GM19328 (cell line): ENCODE data around the gene KRTAP22-2.

Source experiments
- ATAC-seq: cut with Tn5 transposase; IDR thresholded peaks from one replicate; pipeline ENCODE4 v1.9.1; 2021; ENCODE audit warnings: mild to moderate bottlenecking, moderate library complexity; ENCODE audit not compliant: unreplicated experiment

KRTAP22-2 gene

GRCh38 chr21:30590297-30590696 lies at the start of gene KRTAP22-2:
KRTAP22-2 (minus strand) TSS chr21:30590397.
- no peak for ATAC-seq

- ATAC-seq = no peak
Observed at GRCh38 chr21:30638686-30639085, 48.5 kb upstream of the KRTAP22-2 start.

GRCh38 chr21:30634906-30635305 lies 44.7 kb upstream of the KRTAP22-2 start, which contains the start of gene KRTAP20-2:
KRTAP20-2 (plus strand) TSS chr21:30635206; CDS start chr21:30635264, 58 bp downstream.
- no peak for ATAC-seq

GRCh38 chr21:30629200-30629599 lies 39.0 kb upstream of the KRTAP22-2 start:
- no peak for ATAC-seq

- no peak for ATAC-seq
Observed at GRCh38 chr21:30628109-30628508, 37.9 kb upstream of the KRTAP22-2 start.

- no peak for ATAC-seq
Observed at GRCh38 chr21:30625449-30626165, 35.4 kb upstream of the KRTAP22-2 start.

GRCh38 chr21:30623362-30623761 lies 33.2 kb upstream of the KRTAP22-2 start:
- ATAC-seq = no peak

GRCh38 chr21:30620522-30620921 lies 30.3 kb upstream of the KRTAP22-2 start, which contains the start of gene KRTAP20-4:
KRTAP20-4 (plus strand) TSS chr21:30620627.
- no peak for ATAC-seq

- no peak for ATAC-seq
Observed at GRCh38 chr21:30620080-30620479, 29.9 kb upstream of the KRTAP22-2 start.

GRCh38 chr21:30616125-30616524 lies 25.9 kb upstream of the KRTAP22-2 start, which contains the start of gene KRTAP20-1:
KRTAP20-1 (plus strand) TSS chr21:30616425; CDS start chr21:30616455, 30 bp downstream.
- no peak for ATAC-seq

GRCh38 chr21:30615199-30615598 lies 25.0 kb upstream of the KRTAP22-2 start:
- no peak for ATAC-seq

- ATAC-seq = no peak
Observed at GRCh38 chr21:30613836-30614235, 23.6 kb upstream of the KRTAP22-2 start, which contains the start of gene KRTAP6-1. KRTAP6-1 (minus strand) TSS chr21:30613930; CDS start chr21:30613904, 26 bp downstream.

GRCh38 chr21:30612132-30612531 lies 21.9 kb upstream of the KRTAP22-2 start:
- ATAC-seq = no peak

- no peak for ATAC-seq
Observed at GRCh38 chr21:30605968-30606367, 15.8 kb upstream of the KRTAP22-2 start.

GRCh38 chr21:30600787-30601186 lies 10.6 kb upstream of the KRTAP22-2 start, which contains the start of gene KRTAP22-1:
KRTAP22-1 (plus strand) TSS chr21:30601087.
- no peak for ATAC-seq

GRCh38 chr21:30598802-30599201 lies 8.6 kb upstream of the KRTAP22-2 start, which contains the start of gene KRTAP6-2:
KRTAP6-2 (minus strand) TSS chr21:30598902; CDS start chr21:30598874, 28 bp downstream.
- no peak for ATAC-seq

- no peak for ATAC-seq
Observed at GRCh38 chr21:30592140-30592539, 1.9 kb upstream of the KRTAP22-2 start, which contains the start of gene KRTAP6-3. KRTAP6-3 (plus strand) TSS chr21:30592440; CDS start chr21:30592446, 6 bp downstream.

- no peak for ATAC-seq
Observed at GRCh38 chr21:30582870-30583269, 7.3 kb downstream of the KRTAP22-2 start.

GRCh38 chr21:30580132-30580531 lies 10.1 kb downstream of the KRTAP22-2 start:
- no peak for ATAC-seq

GRCh38 chr21:30579346-30579745 lies 10.9 kb downstream of the KRTAP22-2 start:
- ATAC-seq = no peak

- ATAC-seq = no peak
Observed at GRCh38 chr21:30577766-30578165, 12.4 kb downstream of the KRTAP22-2 start.

- no peak for ATAC-seq
Observed at GRCh38 chr21:30567617-30568016, 22.6 kb downstream of the KRTAP22-2 start.
